Activated CD4-positive, alpha-beta T cell treated with anti-CD3 and anti-CD28 coated beads, Interleukin-2, amount 10 ng/mL, durations not matched to agents 7 days and 5 days (primary cell): ENCODE measurements around the gene SIGLEC7. TPM values are rescaled to one million over a fixed set of nuclear protein-coding genes. Genes with fewer than 3 reads are reported as not detected.
A peak's percentile ranks its signal among the peaks of the same experiment; 100 is the strongest.
"Not testable (repeated sequence)": the region's sequence is repeated elsewhere in the genome, so short reads cannot be mapped to it uniquely, and the experiment has no call there.

Experiments used
- CTCF ChIA-PET: fragments of 350-600 bp; sonication (Branson Sonifier 250); formaldehyde crosslinking; loops from one replicate; lab custom pipeline; 2021; ENCODE audit warnings: antibody characterized with exemption; lab: Charles Lee
- POLR2A ChIA-PET: fragments of 350-600 bp; sonication (Branson Sonifier 250); formaldehyde crosslinking; loops from one replicate; lab custom pipeline; 2021; ENCODE audit warnings: antibody characterized with exemption; lab: Charles Lee
- DNase-seq: peaks from one replicate; pipeline ENCODE4 v3.0.0-alpha.2; 2020
- H3K27ac Mint-ChIP-seq: one replicate; pipeline ENCODE4 v1.8.0; 2021; ENCODE audit warnings: mild to moderate bottlenecking, moderate library complexity, mixed read lengths
- H3K27me3 Mint-ChIP-seq: one replicate; pipeline ENCODE4 v1.8.0; 2021; ENCODE audit warnings: mixed read lengths
- H3K36me3 Mint-ChIP-seq: one replicate; pipeline ENCODE4 v1.8.0; 2021; ENCODE audit warnings: low read depth, mixed read lengths
- H3K4me1 Mint-ChIP-seq: one replicate; pipeline ENCODE4 v1.8.0; 2021; ENCODE audit warnings: mixed read lengths
- H3K4me3 Mint-ChIP-seq: one replicate; pipeline ENCODE4 v1.8.0; 2021; ENCODE audit warnings: mild to moderate bottlenecking, moderate library complexity, mixed read lengths
- H3K9me3 Mint-ChIP-seq: one replicate; pipeline ENCODE4 v1.8.0; 2021; ENCODE audit warnings: mixed read lengths
- total RNA-seq, 2 experiments: library from RNA; stranded (reverse); gene quantifications; one replicate each; pipeline ENCODE4 v1.2.3, GENCODE V29; 2021

The SIGLEC7 gene
- total RNA-seq, 2 experiments from 2014 or later, result not detected

- peaks cover 9% of the 10 kb centered on the region for H3K27me3 Mint-ChIP-seq
- DNase-seq, result no peak
- H3K4me3 Mint-ChIP-seq, result no peak overlapping the region
- H3K27ac Mint-ChIP-seq, result no peak overlapping the region
- H3K9me3 Mint-ChIP-seq, result peaks cover 12% of the 10 kb centered on the region
- ChIA-PET CTCF (no interaction called here), POLR2A (no interaction called here)
- H3K36me3 Mint-ChIP-seq, result no peaks in the 10 kb centered on the region
- peaks cover 30% of the 10 kb centered on the region for H3K4me1 Mint-ChIP-seq
Measured at GRCh38 chr19:51135986-51136762, 5.9 kb upstream of the SIGLEC7 start.

GRCh38 chr19:51136851-51137551, 5.1 kb upstream of the SIGLEC7 start:
- CTCF ChIA-PET, result interaction anchor here (1.1 kb wide), 1 partner anchor 21 kb away, joined by 4 read pairs; no protein-coding TSS in a partner anchor
- DNase-seq, result no peak
- Mint-ChIP-seq H3K4me3 (no peak overlapping the region), H3K9me3 (peaks cover 12% of the 10 kb centered on the region), H3K27ac (peak overlapping the region; percentile 21), H3K27me3 (peaks cover 9% of the 10 kb centered on the region), H3K36me3 (no peaks in the 10 kb centered on the region), H3K4me1 (peaks cover 24% of the 10 kb centered on the region)
- POLR2A ChIA-PET, result no interaction called here

GRCh38 chr19:51137792-51138425, 4.2 kb upstream of the SIGLEC7 start:
- Mint-ChIP-seq H3K9me3 (peaks cover 12% of the 10 kb centered on the region), H3K27ac (no peak overlapping the region), H3K4me3 (no peak overlapping the region), H3K27me3 (peaks cover 9% of the 10 kb centered on the region), H3K36me3 (no peaks in the 10 kb centered on the region), H3K4me1 (peaks cover 16% of the 10 kb centered on the region)
- DNase-seq, result no peak
- CTCF ChIA-PET, result interaction anchor here (1.1 kb wide), 1 partner anchor 20 kb away, joined by 4 read pairs; no protein-coding TSS in a partner anchor
- POLR2A ChIA-PET, result no interaction called here

- Mint-ChIP-seq H3K27ac (no peak overlapping the region), H3K36me3 (no peaks in the 10 kb centered on the region), H3K4me1 (peaks cover 16% of the 10 kb centered on the region), H3K4me3 (no peak overlapping the region), H3K9me3 (peaks cover 12% of the 10 kb centered on the region), H3K27me3 (peaks cover 9% of the 10 kb centered on the region)
- ChIA-PET CTCF (no interaction called here), POLR2A (no interaction called here)
- DNase-seq, result no peak
Measured at GRCh38 chr19:51138549-51138979, 3.5 kb upstream of the SIGLEC7 start.

GRCh38 chr19:51139299-51140014, 2.6 kb upstream of the SIGLEC7 start:
- no peak overlapping the region for H3K27ac Mint-ChIP-seq
- H3K27me3 Mint-ChIP-seq, result peaks cover 11% of the 10 kb centered on the region
- no peak overlapping the region for H3K4me3 Mint-ChIP-seq
- CTCF ChIA-PET, result no interaction called here
- H3K4me1 Mint-ChIP-seq, result peaks cover 16% of the 10 kb centered on the region
- H3K36me3 Mint-ChIP-seq, result no peaks in the 10 kb centered on the region
- peaks cover 10% of the 10 kb centered on the region for H3K9me3 Mint-ChIP-seq
- DNase-seq, result no peak
- POLR2A ChIA-PET, result no interaction called here

- Mint-ChIP-seq H3K36me3 (no peaks in the 10 kb centered on the region), H3K4me3 (no peak overlapping the region)
- POLR2A ChIA-PET, result no interaction called here
Measured at GRCh38 chr19:51140441-51140840, 1.7 kb upstream of the SIGLEC7 start.

GRCh38 chr19:51141181-51141580, 920 bp upstream of the SIGLEC7 start:
- DNase-seq, result no peak
- Mint-ChIP-seq H3K36me3 (no peaks in the 10 kb centered on the region), H3K27ac (no peak overlapping the region), H3K9me3 (no peaks in the 10 kb centered on the region), H3K27me3 (peaks cover 11% of the 10 kb centered on the region), H3K4me3 (no peak overlapping the region), H3K4me1 (peaks cover 16% of the 10 kb centered on the region)
- CTCF ChIA-PET, result no interaction called here
- POLR2A ChIA-PET, result no interaction called here

More at GRCh38 chr19:51140441-51140840, 1.7 kb upstream of the SIGLEC7 start:
- CTCF ChIA-PET, result no interaction called here
- Mint-ChIP-seq H3K27ac (no peak overlapping the region), H3K9me3 (peaks cover 4% of the 10 kb centered on the region), H3K4me1 (peaks cover 16% of the 10 kb centered on the region), H3K27me3 (peaks cover 11% of the 10 kb centered on the region)
- DNase-seq, result no peak

GRCh38 chr19:51142809-51143475, 841 bp downstream of the SIGLEC7 start:
- H3K36me3 Mint-ChIP-seq, POLR2A ChIA-PET, H3K9me3 Mint-ChIP-seq, H3K27ac Mint-ChIP-seq, CTCF ChIA-PET, H3K4me3 Mint-ChIP-seq, H3K4me1 Mint-ChIP-seq, DNase-seq: not testable (repeated sequence)
- peaks cover 11% of the 10 kb centered on the region for H3K27me3 Mint-ChIP-seq

GRCh38 chr19:51143486-51143885, 1.4 kb downstream of the SIGLEC7 start:
- POLR2A ChIA-PET, result no interaction called here
- Mint-ChIP-seq H3K27me3 (peaks cover 11% of the 10 kb centered on the region), H3K9me3 (no peaks in the 10 kb centered on the region), H3K27ac (no peak overlapping the region), H3K36me3 (no peaks in the 10 kb centered on the region), H3K4me1 (peaks cover 2% of the 10 kb centered on the region), H3K4me3 (no peak overlapping the region)
- no peak for DNase-seq
- CTCF ChIA-PET, result no interaction called here

- ChIA-PET CTCF (interaction anchor here (0.7 kb wide), 1 partner anchor 10 kb away, joined by 3 read pairs; no protein-coding TSS in a partner anchor), POLR2A (no interaction called here)
- Mint-ChIP-seq H3K4me1 (no peaks in the 10 kb centered on the region), H3K27me3 (peaks cover 19% of the 10 kb centered on the region), H3K4me3 (no peak overlapping the region), H3K27ac (no peak overlapping the region), H3K9me3 (no peaks in the 10 kb centered on the region), H3K36me3 (no peaks in the 10 kb centered on the region)
- DNase-seq, result no peak
Measured at GRCh38 chr19:51144482-51145045, 2.5 kb downstream of the SIGLEC7 start.

GRCh38 chr19:51145916-51146493, 3.9 kb downstream of the SIGLEC7 start:
- CTCF ChIA-PET, result interaction anchor here (0.7 to 1.0 kb wide), 4 partner anchors 9 to 98 kb away, joined by 3 to 4 read pairs (median 3); no protein-coding TSS in a partner anchor
- POLR2A ChIA-PET, result no interaction called here

More at GRCh38 chr19:51145916-51146493, 3.9 kb downstream of the SIGLEC7 start:
- Mint-ChIP-seq H3K4me3 (no peak overlapping the region), H3K9me3 (no peaks in the 10 kb centered on the region), H3K27ac (no peak overlapping the region), H3K36me3 (no peaks in the 10 kb centered on the region), H3K4me1 (no peaks in the 10 kb centered on the region), H3K27me3 (peaks cover 21% of the 10 kb centered on the region)
- no peak for DNase-seq
